GM21515 (cell line): ENCODE measurements around the gene XIRP1.
A peak's percentile ranks its signal among the peaks of the same experiment; 100 is the strongest.

Source experiments
- ATAC-seq: cut with Tn5 transposase; IDR thresholded peaks from one replicate; pipeline ENCODE4 v1.9.1; 2021; ENCODE audit not compliant: unreplicated experiment

Gene XIRP1

DNA sequence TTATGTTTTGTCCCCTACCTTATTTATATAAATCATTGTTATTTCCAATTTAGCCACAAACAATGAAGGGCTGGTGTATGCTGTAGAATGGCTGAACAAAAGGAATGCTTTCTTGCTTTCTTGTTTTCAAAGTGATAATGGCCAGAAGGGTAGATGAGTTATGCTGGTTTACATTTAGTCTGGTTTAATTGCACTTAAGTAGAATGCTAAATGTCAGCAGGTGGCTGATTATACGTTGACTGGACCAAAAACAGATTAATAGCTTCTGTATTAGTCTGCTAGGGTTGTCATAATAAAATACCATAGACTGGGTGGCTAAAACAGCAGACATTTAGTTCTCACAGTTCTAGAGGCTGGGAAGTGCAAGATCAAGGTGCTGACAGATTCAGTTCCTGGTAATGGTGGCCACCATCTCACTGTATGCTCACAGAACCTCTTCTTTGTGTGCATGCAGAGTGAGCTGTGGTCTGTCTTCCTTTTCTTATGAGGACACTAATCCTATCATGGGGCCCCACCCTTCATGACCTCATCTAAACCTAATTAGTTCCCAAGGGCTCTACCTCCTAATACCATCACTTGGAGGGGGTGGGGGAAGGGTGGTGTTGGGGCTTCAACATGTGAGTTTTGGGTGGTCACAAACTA lies 17.1 kb upstream of the XIRP1 start:
- ATAC-seq, result no peak

DNA sequence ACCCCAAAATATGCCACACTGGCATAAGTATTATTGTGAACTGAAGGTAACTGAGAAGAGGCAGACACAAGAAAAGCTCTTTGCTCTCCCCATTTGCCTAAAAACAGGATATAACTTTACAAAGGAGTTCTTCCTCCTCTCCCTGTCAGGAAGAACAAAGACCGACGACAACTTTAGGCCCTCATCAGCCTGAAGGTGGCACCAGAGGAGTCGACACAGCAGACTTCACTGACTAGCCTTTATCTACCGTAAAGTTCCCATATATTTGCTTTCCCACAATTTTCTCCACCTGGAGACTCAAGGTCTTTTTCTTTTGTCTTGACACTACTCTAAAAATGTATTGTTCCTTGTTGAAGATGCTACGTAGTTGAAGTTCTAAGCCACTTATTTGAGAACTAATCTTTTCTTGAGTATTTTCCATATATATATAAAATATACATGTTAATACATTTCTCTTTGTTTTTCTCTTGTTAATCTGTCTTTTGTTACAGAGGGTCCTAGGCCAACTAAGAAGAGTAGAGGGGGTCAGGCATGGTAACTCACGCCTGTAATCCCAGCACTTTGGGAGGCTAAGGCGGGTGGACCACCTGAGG lies 16.2 kb upstream of the XIRP1 start:
- ATAC-seq, result no peak

DNA sequence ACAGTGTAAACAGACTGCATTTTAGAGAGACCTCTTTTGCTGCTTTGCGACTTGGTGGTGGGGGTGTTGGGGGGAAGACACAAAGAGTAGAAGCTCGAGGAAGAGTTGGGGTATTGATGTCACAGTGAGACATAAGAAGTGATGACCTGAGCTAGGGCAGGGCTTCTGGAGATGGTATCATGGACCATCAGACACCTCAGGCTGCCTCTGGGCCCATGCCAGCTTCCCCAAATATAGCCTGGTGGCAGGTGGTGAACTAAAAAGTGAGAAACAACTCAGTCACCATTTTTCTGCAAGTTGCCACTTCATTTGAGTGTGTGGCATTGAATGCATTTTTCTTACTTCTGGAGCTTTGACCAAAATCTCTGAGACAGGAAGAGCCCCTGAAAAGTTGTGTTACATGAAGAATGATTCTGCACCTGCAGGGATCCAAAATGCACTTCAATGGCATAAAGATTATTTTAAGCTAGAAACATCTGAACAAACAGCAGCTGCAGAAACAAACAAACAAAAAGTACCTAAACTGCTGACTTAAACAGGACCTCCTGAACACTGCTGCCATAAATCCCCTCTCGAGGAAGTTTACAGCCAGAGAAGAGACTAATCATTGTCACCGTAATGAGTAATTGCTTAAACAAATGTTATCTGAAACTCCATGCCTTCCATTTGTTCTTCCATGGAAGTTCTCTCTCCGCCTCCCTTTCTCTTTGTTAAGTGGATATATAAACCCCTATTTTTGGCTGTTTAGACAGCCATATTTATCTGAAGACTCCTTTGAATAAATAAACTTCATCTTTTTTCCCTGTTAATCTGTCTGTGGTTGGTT lies 15.2 kb upstream of the XIRP1 start:
- no peak for ATAC-seq

DNA sequence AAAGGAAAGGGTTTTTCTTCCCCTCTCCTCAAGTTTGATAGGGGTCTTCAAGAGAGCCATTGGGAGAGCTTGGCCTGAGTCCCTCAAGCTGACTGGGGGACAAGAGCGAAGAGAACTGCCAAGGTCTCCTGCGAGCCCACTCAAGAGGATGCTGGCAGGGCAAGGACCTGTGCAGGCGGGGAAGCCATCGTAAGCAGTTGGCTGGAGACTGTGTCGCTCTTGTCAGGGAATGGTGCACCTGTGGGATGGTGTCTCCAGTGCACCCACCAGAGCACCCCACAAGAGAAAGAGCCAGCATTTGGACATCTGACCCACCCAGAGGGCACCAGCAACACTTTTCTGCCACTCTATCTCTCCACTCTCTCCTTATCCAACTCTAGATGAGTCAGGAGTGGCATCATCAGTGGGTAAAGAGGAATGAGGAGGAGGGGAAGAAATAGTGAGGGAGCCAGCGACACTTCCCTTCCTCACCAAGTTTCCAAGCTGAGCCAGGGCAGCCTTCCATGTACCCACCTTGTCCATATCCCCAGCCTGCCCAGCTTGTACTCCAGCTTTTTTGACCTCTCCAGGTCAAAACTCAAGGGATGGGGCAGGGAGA lies 13.6 kb upstream of the XIRP1 start:
- no peak for ATAC-seq

DNA sequence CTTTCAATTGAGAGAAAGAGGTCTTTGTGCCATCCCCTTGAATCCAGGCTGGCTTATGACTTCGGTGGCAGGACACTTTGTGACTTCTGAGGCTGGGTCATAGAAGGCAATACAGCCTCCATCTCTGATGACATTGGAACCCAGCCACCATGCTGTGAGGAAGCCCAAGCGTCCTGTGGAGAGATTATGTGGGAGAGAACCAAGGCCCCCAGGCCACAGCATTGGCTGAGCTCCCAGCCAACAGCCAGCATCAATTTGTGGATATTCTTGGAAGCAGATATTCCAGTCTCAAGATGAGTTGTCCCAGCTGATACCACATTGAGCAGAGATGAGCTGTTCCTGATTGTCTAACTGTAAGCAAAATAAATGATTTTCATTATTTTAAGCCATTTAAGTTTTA lies 12.7 kb upstream of the XIRP1 start:
- ATAC-seq, result no peak

DNA sequence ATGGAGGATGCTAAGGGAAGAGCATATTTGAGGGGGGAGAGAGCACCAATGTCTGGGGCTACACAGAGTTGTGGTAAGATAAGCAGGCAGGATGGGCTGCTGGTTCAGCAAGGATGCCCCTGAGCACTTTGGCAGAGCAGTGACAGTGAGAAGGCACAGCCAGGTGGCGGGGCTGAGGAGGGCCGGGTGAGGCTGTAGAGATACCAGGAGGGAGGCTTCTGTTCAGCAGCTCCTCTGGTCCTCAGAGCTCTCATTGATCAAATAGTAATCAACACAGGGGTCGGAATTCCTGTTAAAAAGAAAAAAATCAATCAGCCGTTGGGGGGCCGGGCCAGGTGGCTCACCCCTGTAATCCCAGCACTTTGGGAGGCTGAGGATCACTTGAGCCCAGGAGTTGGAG lies 11.5 kb upstream of the XIRP1 start:
- ATAC-seq, result no peak

DNA sequence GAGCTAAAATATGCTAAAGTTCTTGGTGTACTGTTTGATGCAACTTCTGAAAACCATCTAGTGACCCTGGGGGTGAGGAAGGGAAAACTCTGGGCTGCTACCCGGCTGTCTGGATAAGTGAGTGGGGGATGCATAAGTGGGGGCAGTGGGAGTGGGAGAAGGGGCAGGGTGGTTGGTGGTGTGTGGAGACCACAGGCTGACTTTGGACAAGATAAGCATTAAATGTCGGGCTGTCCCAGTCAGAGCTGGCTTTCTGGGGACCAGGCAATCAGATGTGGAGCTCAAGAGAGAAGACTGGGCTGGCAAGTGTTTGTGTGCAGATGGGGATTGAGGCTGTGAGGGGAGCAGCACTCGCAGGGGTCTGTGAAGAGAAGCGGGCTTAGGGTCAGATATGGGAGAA lies 11.0 kb upstream of the XIRP1 start:
- ATAC-seq, result no peak

DNA sequence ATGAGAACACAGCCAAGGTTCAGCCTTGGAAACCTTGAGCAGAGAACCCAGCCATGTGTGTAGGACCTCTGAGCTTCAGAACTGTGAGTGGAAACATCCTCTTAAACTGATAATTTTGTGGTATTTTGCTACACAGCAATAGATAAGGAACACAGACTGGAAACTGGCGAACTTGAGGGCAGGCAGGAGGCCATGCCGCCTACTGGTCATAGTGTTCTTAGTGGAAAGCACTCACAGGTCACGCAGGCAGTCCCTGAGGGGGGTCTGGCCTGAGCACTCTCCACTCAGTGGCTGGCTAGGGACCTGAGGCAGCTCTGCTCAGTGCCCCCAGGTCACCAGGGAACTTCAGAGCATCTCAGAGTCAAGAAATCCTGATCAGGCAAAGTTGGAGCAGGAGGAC lies 9.7 kb upstream of the XIRP1 start:
- ATAC-seq, result no peak

DNA sequence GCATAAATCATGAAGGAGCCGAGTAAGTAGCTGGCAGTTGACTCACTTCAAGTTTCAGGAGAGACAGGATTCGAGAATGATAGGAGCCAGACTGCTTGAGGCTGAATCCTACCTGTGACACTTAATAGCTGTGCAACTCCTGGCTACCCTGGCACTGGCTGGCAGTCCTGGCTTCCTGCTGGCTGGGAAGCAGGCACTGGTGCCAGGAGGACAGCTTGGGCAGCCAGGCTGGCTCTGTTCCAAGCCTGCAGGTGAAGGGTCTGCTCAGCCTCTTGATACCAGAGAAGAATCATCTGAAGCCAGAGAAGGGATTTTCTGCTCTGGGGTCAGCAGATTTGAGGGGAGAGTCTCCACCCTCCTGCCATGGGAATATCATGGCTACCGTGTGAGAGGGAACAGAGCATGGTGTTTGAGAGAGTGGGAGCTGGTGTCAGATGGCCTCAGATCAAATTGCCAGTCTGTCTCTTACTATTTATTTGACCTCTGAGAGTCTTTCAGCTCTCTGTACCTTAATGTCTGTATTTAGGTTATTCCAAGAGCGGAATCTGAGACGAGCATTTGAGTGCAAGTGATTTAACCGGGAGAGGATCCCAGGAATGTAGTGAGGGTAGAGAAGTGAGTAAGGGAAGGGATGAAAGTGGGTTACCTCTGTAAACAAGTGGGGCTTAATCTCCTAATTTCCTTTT lies 4.4 kb upstream of the XIRP1 start:
- no peak for ATAC-seq

DNA sequence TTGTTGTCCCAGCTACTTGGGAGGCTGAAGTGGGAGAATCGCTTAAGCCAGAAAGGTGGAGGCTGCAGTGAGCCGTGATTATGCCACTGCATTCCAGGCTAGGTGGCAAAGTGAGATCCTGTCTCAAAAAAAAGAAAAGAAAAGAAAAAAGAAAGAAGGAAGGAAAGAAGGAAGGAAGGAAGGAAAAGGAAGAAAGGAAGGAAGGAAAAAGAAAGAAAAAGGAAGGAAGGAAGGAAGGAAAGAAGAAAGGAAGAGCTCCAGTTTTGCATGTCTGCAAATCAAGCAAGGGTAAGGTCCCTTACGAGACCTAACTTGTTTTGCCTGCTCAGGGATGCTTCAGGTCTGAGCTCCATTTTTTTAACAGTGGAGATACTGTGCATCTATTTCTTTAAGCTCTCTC lies 3.6 kb upstream of the XIRP1 start:
- ATAC-seq, result no peak

DNA sequence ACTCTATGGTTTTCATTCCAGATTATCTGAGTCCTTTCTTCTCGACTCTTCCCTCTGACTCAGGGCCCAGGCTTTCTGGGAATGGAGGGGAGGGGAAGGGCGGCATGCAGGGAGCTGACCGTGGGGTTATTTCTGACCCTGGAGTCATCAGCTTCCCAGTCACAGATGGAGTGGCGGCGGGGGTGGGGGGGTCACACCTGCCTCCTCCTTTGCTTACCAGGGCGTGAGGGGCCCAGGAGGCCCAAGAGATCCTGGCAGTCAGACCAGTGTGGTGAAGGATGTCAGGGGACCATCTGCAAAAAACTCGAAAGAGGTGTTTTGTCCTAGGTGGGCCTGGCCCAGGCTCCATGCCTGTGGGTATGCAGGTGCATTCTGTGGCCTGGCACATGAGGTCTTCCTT lies 996 bp upstream of the XIRP1 start:
- ATAC-seq, result no peak

DNA sequence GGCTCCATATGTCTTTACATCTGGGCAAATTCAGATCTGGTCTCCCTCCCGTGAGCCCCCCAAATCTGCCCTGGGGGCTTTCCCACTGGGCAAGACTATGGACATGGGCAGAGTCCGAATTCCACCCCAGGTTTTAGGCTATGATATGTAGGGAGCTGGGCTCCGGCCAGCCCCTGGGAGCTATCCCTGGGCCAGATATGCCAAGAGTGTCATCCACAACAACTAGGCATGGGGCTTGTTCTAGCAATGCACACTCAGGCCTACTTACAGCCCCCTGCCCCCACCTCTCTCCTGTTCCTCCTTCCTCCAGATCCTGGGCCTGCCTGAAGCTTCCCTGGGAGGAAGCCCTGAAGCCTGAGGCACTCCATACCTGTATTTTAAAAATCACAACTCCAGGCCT lies 622 bp downstream of the XIRP1 start:
- ATAC-seq, result no peak

DNA sequence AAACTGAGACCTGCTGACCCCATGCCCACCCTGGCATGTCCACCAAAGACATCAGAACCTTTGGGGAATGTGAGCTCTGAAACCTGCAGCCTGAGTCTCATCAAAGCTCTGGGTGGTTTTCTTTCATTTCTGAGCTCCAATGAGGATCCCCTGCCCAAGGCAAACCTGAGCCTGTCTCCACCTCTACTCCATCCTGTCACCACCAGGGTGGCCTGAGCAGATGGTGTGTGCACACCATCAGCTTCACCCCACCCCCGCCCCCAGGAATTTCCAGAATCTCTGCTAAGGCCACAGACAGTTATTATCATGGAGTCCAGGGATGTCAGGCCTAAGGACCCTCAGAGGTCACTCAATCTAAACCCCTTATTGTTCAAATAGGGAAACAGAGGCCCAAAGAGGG lies 1.3 kb downstream of the XIRP1 start:
- ATAC-seq, result no peak

DNA sequence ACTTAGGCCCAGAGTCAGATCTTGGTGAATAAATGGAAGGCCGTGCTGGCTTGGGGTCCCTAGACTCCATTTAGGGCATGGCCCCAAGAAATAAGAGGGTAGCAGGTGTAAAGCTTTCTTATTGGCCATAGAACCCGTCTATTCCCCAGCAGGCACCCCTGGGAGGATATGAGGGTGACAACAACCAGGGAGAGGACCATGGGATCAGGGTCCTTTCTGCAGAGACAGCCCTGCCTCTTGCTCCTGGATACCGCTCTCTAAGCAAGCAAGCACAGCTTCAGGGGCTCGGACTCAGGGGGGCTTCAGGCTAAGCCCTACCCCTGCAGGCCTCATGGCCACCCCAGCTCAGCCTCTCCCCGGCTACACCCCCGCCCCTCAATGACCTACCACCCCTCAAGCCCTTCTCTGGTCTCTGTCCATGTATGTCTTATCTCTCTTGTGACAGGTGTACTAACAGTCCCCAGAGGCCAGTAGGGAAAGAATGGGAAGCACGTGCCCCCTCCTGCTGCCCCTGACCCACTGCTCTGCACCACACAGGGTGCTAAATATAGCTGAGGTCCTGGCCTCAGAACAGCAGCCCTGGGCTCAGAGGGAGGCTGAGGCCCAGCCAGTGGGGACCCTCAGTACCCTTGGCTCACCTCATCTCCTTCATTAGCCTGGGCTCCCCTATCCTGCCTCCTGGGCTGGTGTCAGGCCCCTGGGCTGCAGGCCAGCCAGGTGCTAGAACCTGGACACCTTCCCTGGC lies 1.9 kb downstream of the XIRP1 start:
- ATAC-seq, result no peak

DNA sequence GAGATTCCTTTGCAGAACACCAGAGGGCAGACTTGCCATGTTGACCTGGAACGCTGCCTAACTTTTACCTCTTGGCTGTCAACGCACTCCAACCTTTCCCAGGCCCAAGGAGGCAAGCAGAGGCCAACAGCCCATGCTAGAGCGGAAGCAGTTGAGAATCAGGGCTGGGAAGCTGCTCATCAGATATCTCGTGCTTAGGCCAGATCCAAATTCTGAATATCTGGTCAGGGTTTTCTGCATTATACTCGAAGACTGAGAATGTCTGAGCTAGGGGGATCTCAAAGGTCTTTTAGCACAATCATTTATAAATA lies 2.5 kb downstream of the XIRP1 start:
- ATAC-seq, result peak; percentile 43

DNA sequence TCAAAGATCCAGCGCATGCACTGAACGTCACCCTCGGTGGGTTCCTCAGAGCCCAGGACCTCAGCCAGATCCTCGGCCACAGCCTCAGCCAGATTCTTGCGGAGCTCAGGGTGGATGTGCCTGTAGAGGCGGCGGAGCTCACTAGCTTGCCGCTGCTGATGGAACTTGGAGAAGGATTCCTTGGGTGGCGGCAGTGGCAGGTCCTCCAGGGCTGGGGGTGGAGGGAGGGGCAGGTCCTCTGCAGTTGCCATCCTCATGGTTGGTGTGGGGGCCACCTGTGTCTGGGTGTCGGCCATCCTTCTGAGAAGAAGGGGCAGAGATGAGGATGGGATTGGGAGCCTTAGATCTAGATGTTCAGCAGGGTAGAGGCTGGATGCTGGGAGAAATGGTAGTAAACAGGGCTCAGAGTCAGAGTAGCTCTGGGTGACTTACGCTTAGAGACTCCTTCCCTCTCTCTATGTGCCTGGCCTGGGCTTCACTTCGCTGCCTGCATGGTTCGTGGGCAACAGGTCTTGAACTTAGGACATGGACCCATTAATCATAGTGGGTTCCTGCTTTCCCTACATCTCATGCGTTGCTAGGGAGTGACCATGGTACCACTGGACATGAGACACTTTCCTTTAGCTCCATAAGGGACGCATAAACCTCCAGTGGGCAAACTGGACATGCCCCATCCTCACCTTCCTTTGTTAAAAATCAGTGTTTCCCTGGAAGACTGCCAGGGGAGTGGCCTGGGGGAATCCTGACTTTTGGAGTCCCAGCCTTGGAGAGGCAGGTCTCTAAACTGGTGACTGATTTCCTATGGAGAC lies 3.0 kb downstream of the XIRP1 start:
- ATAC-seq, result no peak

DNA sequence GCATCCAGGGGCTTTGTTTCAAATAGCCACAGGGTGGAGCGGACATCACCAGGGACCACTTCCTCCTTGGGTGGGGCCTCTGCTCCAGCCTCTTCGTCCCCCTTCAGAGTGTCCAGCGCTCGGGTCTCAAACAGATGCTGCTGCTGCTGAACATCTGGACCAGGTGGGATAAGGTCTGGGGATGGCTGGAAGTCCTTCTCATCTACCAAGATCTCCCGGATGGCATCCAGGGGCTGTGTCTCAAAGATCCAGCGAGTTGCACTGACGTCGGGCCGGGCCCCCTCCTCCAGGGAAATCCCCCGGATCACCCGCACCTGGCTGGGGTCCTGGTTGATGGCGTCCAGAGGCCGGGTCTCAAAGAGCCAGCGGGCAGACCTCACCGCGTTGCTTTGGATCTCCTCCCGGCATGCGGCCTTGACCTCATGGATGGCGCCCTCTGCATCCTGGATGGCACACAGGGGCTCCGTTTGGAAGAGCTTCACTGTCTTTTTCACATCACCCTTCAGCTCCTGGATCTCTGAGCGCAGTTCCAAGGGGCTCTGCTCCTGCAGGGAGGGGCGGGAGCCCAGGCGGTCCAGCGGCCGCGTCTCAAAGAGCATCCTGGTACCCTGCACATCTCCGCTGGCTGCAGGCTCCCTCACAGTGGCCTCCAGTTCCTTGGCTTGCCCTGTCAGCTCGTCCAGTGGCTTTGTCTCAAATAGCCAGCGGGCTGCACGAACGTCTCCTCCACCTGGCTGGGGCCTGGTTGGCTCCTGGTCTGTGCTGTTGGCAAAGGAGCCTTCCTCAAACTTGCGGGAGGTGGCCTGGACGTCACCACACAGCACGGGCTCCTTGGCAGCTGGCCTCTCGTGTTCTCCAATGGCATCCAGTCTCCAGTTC lies 3.9 kb downstream of the XIRP1 start:
- no peak for ATAC-seq

DNA sequence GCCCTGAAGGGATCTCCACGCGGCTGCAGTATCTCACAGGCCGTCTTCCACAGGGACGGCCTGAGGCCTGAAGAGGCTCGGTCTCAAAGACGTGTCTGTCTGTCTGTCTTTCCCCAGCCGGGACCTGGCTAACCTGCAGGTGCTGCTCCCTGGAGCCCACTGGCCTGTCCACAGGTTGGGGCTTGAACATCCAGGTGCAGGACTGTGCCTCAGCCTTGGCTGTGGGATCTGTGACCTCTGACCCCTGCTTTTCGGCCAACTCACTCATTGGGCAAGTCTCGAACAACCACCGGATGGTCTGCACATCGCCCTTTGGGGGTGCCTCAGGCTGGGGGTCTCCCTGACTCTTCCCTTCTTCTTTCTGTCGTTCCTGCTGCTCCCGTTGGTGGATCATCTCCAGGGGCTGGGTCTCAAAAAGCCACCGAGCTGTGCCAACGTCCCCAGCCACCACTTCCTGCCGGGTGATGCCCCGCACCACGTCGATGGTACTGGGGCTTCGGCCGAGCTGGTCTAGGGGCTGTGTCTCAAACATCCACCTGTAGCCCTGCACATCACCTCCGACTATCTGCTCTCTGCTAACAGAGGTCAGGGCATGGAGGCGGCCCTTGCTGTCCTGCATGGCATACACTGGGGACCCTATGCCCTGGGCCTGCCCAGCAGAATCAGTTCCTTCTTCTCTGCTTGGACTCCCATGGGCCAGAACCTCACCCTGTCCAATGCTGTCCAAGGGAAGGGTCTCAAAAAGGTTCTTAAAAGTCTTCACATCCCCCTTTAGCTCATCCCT lies 4.8 kb downstream of the XIRP1 start:
- no peak for ATAC-seq
